HepG2 (cell line): Measurements from ENCODE around the gene PEPD. TPM values are rescaled to one million over a fixed set of nuclear protein-coding genes. Genes with fewer than 3 reads are reported as not detected.

ENCODE experiments used
- ATAC-seq: fragments of 200-7000 bp; cut with Tn5 transposase; 3 replicates; pipeline ENCODE4 v1.9.1; 2020; ENCODE audit warnings: mild to moderate bottlenecking, moderate library complexity
- BruUV-seq: library from RNA; stranded (reverse); fragments of 400-500 nt; replicated peaks from 2 replicates; lab custom pipeline; 2021; lab: Mats Ljungman, UMichigan
- CTCF ChIA-PET: fragments of 300-600 bp; formaldehyde crosslinking; extraction: SDS; loops from one replicate; lab custom pipeline; 2021; ENCODE audit warnings: low total read pairs, inconsistent platforms, low intra/inter-chr PET ratio; lab: Yijun Ruan, JAX
- POLR2A ChIA-PET: fragments of 350-600 bp; sonication (Branson Sonifier 250); formaldehyde crosslinking; loops from one replicate; lab custom pipeline; 2020; ENCODE audit warnings: antibody characterized with exemption, inconsistent platforms; lab: Yijun Ruan, JAX
- DNase-seq: peaks from one replicate; pipeline ENCODE4 v3.0.0-alpha.2; 2015; ENCODE audit warnings: low spot score
- FAIRE-seq: peaks from 3 replicates; lab custom pipeline; 2011; peaks lifted over from hg19 to GRCh38; lab: Jason Lieb, UNC
- H2AFZ ChIP-seq: one replicate; pipeline ENCODE4 v1.6.1; 2011; ENCODE audit warnings: low read length, inconsistent platforms
- H3K27ac ChIP-seq: fragments of 300-600 bp; 3 replicates; pipeline ENCODE4 v1.8.0; 2011; ENCODE audit warnings: mixed run types, mild to moderate bottlenecking, mixed read lengths, low read length, inconsistent platforms; ENCODE audit not compliant: insufficient read depth; ENCODE audit errors: extremely low read length
- H3K27me3 ChIP-seq, 2 experiments: fragments of 200-600 bp in 1 of 2; 2 replicates in 1 of 2; 3 replicates in 1 of 2; pipeline versions ENCODE4 v1.6.0 to v1.8.0; 2011; ENCODE audit warnings: low read length in 2 of 2, mild to moderate bottlenecking in 2 of 2, moderate library complexity in 2 of 2, inconsistent platforms in 1 of 2; ENCODE audit not compliant: insufficient read depth in 2 of 2, control insufficient read depth in 1 of 2
- H3K36me3 ChIP-seq, 2 experiments: fragments of 200-600 bp in 1 of 2; replicated peaks in 1 of 2; 2 replicates in 1 of 2; 3 replicates in 1 of 2; pipeline versions ENCODE4 v1.5.1 to v1.8.0; 2011; ENCODE audit warnings: low read length in 2 of 2, inconsistent platforms in 1 of 2; ENCODE audit not compliant: insufficient read depth in 2 of 2, control insufficient read depth in 1 of 2
- H3K4me1 ChIP-seq: 2 replicates; pipeline ENCODE4 v1.5.1; 2012; ENCODE audit warnings: low read length, inconsistent platforms; ENCODE audit not compliant: insufficient read depth
- H3K4me2 ChIP-seq: 2 replicates; pipeline ENCODE4 v1.6.0; 2011; ENCODE audit warnings: low read depth, low read length, inconsistent platforms
- H3K4me3 ChIP-seq, 3 experiments: fragments of 200-600 bp in 1 of 3; sonication (generic), shearing (Covaris generic) in 1 of 3; replicated peaks in 1 of 3; 2 replicates each; pipeline ENCODE4 v1.5.1; 2011 to 2016; ENCODE audit warnings: low read length in 3 of 3, inconsistent platforms in 2 of 3, low read depth in 2 of 3, mild to moderate bottlenecking in 2 of 3, control low read depth in 1 of 3, mixed read lengths in 1 of 3; ENCODE audit not compliant: insufficient read depth in 1 of 3
- H3K79me2 ChIP-seq: one replicate; pipeline ENCODE4 v1.6.1; 2011; ENCODE audit warnings: low read length, inconsistent platforms; ENCODE audit not compliant: insufficient read depth
- H3K9ac ChIP-seq: 2 replicates; pipeline ENCODE4 v1.6.0; 2011; ENCODE audit warnings: mild to moderate bottlenecking, low read depth, low read length, inconsistent platforms; ENCODE audit not compliant: insufficient read depth
- H3K9me3 ChIP-seq: 2 replicates; pipeline ENCODE4 v1.5.1; 2012; ENCODE audit warnings: mild to moderate bottlenecking, low read length
- H4K20me1 ChIP-seq: 2 replicates; pipeline ENCODE4 v1.6.0; 2011; ENCODE audit warnings: inconsistent platforms, mild to moderate bottlenecking, low read length, moderate library complexity; ENCODE audit not compliant: insufficient read depth
- AGO2 ChIP-seq: fragments of 200-400 bp; formaldehyde crosslinking; optimal IDR thresholded peaks from 2 replicates; pipeline ENCODE3; 2017; ENCODE audit warnings: mild to moderate bottlenecking, low read depth, low read length, moderate library complexity
- AHDC1 ChIP-seq: sonication (generic); formaldehyde crosslinking; IDR thresholded peaks from 2 replicates; pipeline ENCODE4 v1.5.1; 2020; ENCODE audit warnings: mild to moderate bottlenecking, missing genetic modification reagents, borderline replicate concordance
- ATF7 ChIP-seq, 2 experiments: fragments of 450-650 bp in 1 of 2; sonication (generic) in 1 of 2; formaldehyde crosslinking in 1 of 2; IDR thresholded peaks; 2 replicates each; pipeline versions ENCODE4 v1.4.0 to v1.6.1; 2016 to 2020; ENCODE audit warnings: antibody characterized with exemption in 1 of 2, mild to moderate bottlenecking in 1 of 2, missing genetic modification reagents in 1 of 2
- ELF4 ChIP-seq: sonication (generic); formaldehyde crosslinking; IDR thresholded peaks from 2 replicates; pipeline ENCODE4 v1.5.0; 2020; ENCODE audit warnings: missing genetic modification reagents, mild to moderate bottlenecking, moderate library complexity, borderline replicate concordance
- ESRRA ChIP-seq: sonication (generic); formaldehyde crosslinking; IDR thresholded peaks from 2 replicates; pipeline ENCODE4 v1.5.1; 2020; ENCODE audit warnings: mild to moderate bottlenecking, low read depth, missing genetic modification reagents
- KDM5B ChIP-seq: sonication (generic); formaldehyde crosslinking; IDR thresholded peaks from 2 replicates; pipeline ENCODE4 v1.4.0; 2020; ENCODE audit warnings: missing genetic modification reagents, mild to moderate bottlenecking, borderline replicate concordance
- NFYB ChIP-seq: sonication (generic); formaldehyde crosslinking; IDR thresholded peaks from 2 replicates; pipeline ENCODE4 v1.4.0; 2020; ENCODE audit warnings: missing genetic modification reagents
- NR3C1 ChIP-seq: sonication (generic); formaldehyde crosslinking; IDR thresholded peaks from 2 replicates; pipeline ENCODE4 v1.4.0; 2020; ENCODE audit warnings: missing genetic modification reagents
- TRAFD1 ChIP-seq: sonication (generic); formaldehyde crosslinking; IDR thresholded peaks from 2 replicates; pipeline ENCODE4 v1.5.1; 2020; ENCODE audit warnings: missing genetic modification reagents, mild to moderate bottlenecking, borderline replicate concordance
- ZFYVE20 ChIP-seq: sonication (generic); formaldehyde crosslinking; IDR thresholded peaks from 2 replicates; pipeline ENCODE4 v1.8.0; 2023; ENCODE audit warnings: low read depth, mild to moderate bottlenecking, moderate library complexity, missing genetic modification reagents, borderline replicate concordance
- ZNF24 ChIP-seq: fragments of 450-650 bp; IDR thresholded peaks from 2 replicates; pipeline ENCODE4 v1.6.1; 2017; ENCODE audit warnings: antibody characterized with exemption, mild to moderate bottlenecking
- ZNF589 ChIP-seq: sonication (generic); formaldehyde crosslinking; conservative IDR thresholded peaks from 2 replicates; pipeline ENCODE4 v1.8.0; 2022; ENCODE audit warnings: mild to moderate bottlenecking, moderate library complexity, missing genetic modification reagents
- WGBS: methylation state at CpG from one replicate; pipeline ENCODE4 v1.1.6; 2017; ENCODE audit warnings: low lambda C conversion rate; 5-methylcytosine and 5-hydroxymethylcytosine counted together
- in situ Hi-C: cut with HindIII; loops from 2 replicates; pipeline ENCODE4 v1.10.0; 2017; ENCODE audit warnings: low pct_unique_long_range_greater_than_20kb; ENCODE audit not compliant: extremely low pct_ligation_motif_present
- intact Hi-C: fragments of 100-400 bp; cut with micrococcal nuclease; formaldehyde crosslinking; loops from one replicate; pipeline ENCODE4 v1.10.0; 2022; ENCODE audit not compliant: unreplicated experiment
- polyA plus RNA-seq, 8 experiments: library from polyadenylated mRNA; depleted of rRNA in 3 of 8; stranded (reverse) in 7 of 8; unstranded in 1 of 8; fragments of >200 nt; fragmentation: Illumina TruSeq in 4 of 8; extraction: Trizol in 4 of 8; gene quantifications; 2 replicates each; pipeline versions ENCODE4 v1.2.1 to v1.2.3, GENCODE V29; 2011 to 2016; ENCODE audit warnings: low read depth in 4 of 8, missing spikeins in 1 of 8, mixed read lengths in 1 of 8; ENCODE audit not compliant: insufficient read depth in 1 of 8
- total RNA-seq, 5 experiments: library from RNA; depleted of rRNA; stranded (reverse); fragments of >200 nt; fragmentation: Illumina TruSeq; extraction: Trizol; gene quantifications; 2 replicates each; pipeline ENCODE4 v1.2.3, GENCODE V29; 2016; ENCODE audit warnings: low read depth in 1 of 5

PEPD gene
- total and polyA plus RNA-seq, 2 of the 13 experiments (the other 11 are each of a cell fraction or from before 2014, with no cell fraction given) = 60.7 to 75.1 TPM

GRCh38 chr19:33515921-33516320 lies 5.7 kb downstream of the PEPD start:
- no peak overlapping the region for H3K27ac ChIP-seq
- TF ChIP-seq ZFYVE20 (CRISPR knock-in tag) (no peak), NFYB (CRISPR knock-in tag) (no peak), ESRRA (no peak), ZNF589 (no peak), ZNF24 (no peak), TRAFD1 (CRISPR knock-in tag) (no peak), NR3C1 (CRISPR knock-in tag) (no peak), AHDC1 (CRISPR knock-in tag) (no peak), AGO2 (no peak), KDM5B (CRISPR knock-in tag) (no peak), ELF4 (CRISPR knock-in tag) (no peak), ATF7 (IDR thresholded peaks at IDR 0.05) (no peak), ATF7 (CRISPR knock-in tag; IDR thresholded peaks at IDR 0.05) (no peak)
- no peak overlapping the region for H3K4me2 ChIP-seq
- peaks cover 46% of the 10 kb centered on the region for H3K79me2 ChIP-seq
- ChIA-PET POLR2A (no interaction called here), CTCF (no interaction called here)
- ATAC-seq = no peak
- in situ Hi-C loops (no loop called here), intact Hi-C loops (no loop called here)
- no peaks in the 10 kb centered on the region for H3K9me3 ChIP-seq
- H3K36me3 ChIP-seq = peaks cover 7 to 8% of the 10 kb centered on the region in 2 experiments; a peak in 4 of 5 replicates
- no peaks in the 10 kb centered on the region for H3K27me3 ChIP-seq
- H4K20me1 ChIP-seq = peaks cover 3% of the 10 kb centered on the region; the same call in 1 of the 2 replicates
- no TSS peak for BruUV-seq
- no peak overlapping the region for H3K9ac ChIP-seq
- FAIRE-seq = no peak
- no peak overlapping the region for H3K4me3 ChIP-seq
- DNase-seq = no peak
- peaks cover 18% of the 10 kb centered on the region for H3K4me1 ChIP-seq
- no peak overlapping the region for H2AFZ ChIP-seq
- WGBS = 93% methylated on average over 4 of the region's 4 CpGs
